ENCODE data around the gene GGACT. TPM values are rescaled to one million over a fixed set of nuclear protein-coding genes. Genes with fewer than 3 reads are reported as not detected.

Gene GGACT
- total RNA-seq, 4 donors from 2014 or later: 8.8 to 37.4 (median 9.7) TPM

DNA sequence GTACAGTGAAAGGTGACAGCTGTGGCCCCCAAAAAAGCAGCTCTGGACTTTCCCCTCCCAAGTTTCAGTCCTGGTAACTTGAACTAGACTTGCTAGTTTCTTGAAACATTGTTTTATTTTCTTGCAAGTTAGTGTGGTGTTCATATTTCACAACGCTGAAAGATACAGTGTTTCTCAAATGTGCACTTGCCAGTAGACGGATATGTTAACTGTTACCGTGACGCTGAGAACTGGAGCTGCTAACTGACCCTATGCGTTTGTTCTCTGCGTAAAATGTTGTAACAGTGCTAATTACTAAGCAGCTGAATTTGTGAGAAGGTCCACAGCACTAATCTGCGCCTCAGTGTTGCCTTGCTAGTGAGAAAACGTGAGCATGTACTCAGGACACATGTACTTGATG, 79.6 kb downstream of the GGACT start:
- Histone ChIP-seq H3K4me3 (no peak overlapping the region), H3K36me3 (no peaks in the 10 kb centered on the region), H3K27me3 (no peaks in the 10 kb centered on the region), H3K9me3 (no peaks in the 10 kb centered on the region), H3K4me1 (peaks cover 0 to 7% (median 0%) of the 10 kb centered on the region in 4 donors), H3K27ac (no peak overlapping the region)
- no peak for DNase-seq
- TF ChIP-seq POLR2A (IDR thresholded peaks at IDR 0.05): no peak
- TF ChIP-seq, protein P1, sequence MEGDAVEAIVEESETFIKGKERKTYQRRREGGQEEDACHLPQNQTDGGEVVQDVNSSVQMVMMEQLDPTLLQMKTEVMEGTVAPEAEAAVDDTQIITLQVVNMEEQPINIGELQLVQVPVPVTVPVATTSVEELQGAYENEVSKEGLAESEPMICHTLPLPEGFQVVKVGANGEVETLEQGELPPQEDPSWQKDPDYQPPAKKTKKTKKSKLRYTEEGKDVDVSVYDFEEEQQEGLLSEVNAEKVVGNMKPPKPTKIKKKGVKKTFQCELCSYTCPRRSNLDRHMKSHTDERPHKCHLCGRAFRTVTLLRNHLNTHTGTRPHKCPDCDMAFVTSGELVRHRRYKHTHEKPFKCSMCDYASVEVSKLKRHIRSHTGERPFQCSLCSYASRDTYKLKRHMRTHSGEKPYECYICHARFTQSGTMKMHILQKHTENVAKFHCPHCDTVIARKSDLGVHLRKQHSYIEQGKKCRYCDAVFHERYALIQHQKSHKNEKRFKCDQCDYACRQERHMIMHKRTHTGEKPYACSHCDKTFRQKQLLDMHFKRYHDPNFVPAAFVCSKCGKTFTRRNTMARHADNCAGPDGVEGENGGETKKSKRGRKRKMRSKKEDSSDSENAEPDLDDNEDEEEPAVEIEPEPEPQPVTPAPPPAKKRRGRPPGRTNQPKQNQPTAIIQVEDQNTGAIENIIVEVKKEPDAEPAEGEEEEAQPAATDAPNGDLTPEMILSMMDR (IDR thresholded peaks at IDR 0.05): no peak

DNA sequence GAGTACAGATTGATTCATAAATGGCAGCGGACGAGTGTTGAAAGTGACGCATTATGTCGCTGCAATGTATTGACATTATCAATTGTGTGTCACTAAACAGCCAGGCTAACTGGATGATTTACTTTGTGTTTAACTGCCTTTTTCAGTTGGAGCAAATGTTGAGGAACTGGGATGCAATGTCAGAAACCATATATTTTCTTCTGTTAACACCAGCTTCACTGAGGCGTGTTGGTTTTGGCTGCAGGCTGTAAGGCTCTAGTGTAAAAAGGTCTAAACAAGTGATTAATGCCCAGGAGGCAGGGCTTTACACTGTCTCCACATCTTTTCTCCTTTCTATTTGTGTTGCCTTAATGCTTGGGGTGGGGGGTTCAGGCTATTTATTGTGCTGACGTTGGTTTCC, 80.1 kb downstream of the GGACT start:
- TF ChIP-seq, protein P1 (IDR thresholded peaks at IDR 0.05): no peak
- no peak for TF ChIP-seq POLR2A (IDR thresholded peaks at IDR 0.05)
- Histone ChIP-seq H3K36me3 (no peaks in the 10 kb centered on the region), H3K4me1 (peaks cover 0 to 7% (median 0%) of the 10 kb centered on the region in 4 donors), H3K27me3 (no peaks in the 10 kb centered on the region), H3K9me3 (no peaks in the 10 kb centered on the region), H3K4me3 (no peak overlapping the region), H3K27ac (no peak overlapping the region)
- no peak for DNase-seq

DNA sequence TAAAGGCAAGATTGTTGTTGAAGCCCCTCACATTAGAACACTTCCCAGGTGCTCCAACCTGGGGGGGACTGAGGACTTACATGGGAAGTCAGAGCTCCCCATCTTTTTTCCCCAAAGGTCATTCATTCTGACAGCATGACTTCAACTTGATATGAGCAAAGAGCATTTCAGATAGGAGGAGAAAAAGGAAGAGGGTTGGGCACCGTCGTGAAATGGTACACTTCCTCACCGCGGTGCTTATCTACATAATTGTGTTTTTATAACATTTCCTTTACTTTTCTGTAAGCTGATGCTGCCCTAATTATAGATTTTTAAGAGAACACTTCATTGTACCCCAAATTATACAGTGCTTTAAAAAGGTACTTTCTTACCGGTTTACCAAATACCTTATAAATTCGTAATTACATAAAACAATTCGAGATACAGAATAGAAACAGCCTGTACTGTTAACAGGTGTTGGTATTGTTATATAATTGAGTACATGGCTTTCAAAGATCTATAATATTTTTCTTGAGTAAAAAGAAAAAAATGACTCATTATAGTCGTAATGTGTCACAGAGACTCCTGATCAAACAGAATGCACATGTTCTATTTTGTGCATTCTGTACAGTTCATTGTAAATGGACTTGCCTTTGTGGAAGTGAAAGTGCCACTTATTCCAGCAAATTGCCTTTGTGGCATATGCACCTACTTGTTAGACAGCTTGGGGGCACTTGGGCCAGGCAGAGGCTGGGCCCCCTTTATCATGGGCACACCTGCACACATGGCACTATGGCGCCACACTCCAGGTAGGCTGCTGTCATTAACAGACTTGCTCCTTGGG, 81.8 kb downstream of the GGACT start:
- Histone ChIP-seq H3K36me3 (no peaks in the 10 kb centered on the region), H3K4me3 (no peak overlapping the region), H3K27ac (no peak overlapping the region), H3K4me1 (peaks cover 0 to 7% (median 0%) of the 10 kb centered on the region in 4 donors), H3K9me3 (no peaks in the 10 kb centered on the region), H3K27me3 (no peaks in the 10 kb centered on the region)
- TF ChIP-seq, protein P1 (IDR thresholded peaks at IDR 0.05): no peak
- TF ChIP-seq POLR2A (IDR thresholded peaks at IDR 0.05): no peak
- no peak for DNase-seq

DNA sequence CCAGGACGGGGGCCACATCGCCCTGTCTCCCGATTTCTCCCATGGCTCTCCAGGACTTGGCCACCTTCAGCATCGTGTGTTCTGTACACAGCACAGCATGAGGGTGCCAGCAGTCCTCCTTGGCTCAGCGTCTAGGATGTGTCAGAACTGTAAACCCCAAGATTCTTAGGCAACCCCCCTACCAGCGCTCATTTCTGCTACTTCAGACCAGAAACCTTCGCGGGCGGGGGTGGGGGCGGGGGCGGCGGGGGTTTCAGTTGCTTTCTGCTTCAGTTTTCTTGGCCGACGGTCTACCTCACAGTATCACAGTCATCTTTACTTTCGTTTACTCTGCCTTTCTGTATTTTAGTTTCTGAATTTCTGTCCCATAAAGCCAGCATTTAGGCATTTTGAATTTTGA, 82.4 kb downstream of the GGACT start:
- DNase-seq: no peak
- Histone ChIP-seq H3K36me3 (no peaks in the 10 kb centered on the region), H3K4me3 (no peak overlapping the region), H3K27me3 (no peaks in the 10 kb centered on the region), H3K27ac (no peak overlapping the region), H3K9me3 (no peaks in the 10 kb centered on the region), H3K4me1 (peaks cover 0 to 7% (median 0%) of the 10 kb centered on the region in 4 donors)
- TF ChIP-seq POLR2A (IDR thresholded peaks at IDR 0.05): no peak
- TF ChIP-seq, protein P1 (IDR thresholded peaks at IDR 0.05): no peak

DNA sequence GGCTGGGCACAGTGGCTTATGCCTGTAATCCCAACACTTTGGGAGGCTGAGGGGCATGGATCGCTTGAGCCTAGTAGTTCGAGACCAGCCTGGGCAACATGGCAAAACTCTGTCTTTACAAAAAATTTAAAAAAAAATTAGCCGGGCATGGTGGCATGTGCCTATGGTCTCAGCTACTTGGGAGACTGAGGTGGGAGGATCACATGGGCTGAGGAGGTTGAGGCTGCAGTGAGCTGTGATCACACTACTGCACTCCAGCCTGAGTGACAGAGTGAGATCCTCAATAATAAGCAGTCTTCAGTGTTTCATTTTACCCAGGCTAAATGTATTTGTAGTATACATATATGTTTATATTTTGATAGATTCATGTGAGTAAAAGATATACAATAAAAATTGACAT, 85.0 kb downstream of the GGACT start:
- H3K9me3 ChIP-seq: no peaks in the 10 kb centered on the region
- TF ChIP-seq POLR2A (IDR thresholded peaks at IDR 0.05): no peak
- TF ChIP-seq, protein P1 (IDR thresholded peaks at IDR 0.05): no peak
- no peaks in the 10 kb centered on the region for H3K36me3 ChIP-seq
- H3K27ac ChIP-seq: no peak overlapping the region
- no peak for DNase-seq
- peaks cover 0 to 7% (median 0%) of the 10 kb centered on the region in 4 donors for H3K4me1 ChIP-seq
- no peaks in the 10 kb centered on the region for H3K27me3 ChIP-seq
- no peak overlapping the region for H3K4me3 ChIP-seq

All from Peyer's patch (tissue), 4 donors.